ENCODE data around the gene ASB10.
A peak's percentile ranks its signal among the peaks of the same experiment; 100 is the strongest.

The ASB10 gene

DNA sequence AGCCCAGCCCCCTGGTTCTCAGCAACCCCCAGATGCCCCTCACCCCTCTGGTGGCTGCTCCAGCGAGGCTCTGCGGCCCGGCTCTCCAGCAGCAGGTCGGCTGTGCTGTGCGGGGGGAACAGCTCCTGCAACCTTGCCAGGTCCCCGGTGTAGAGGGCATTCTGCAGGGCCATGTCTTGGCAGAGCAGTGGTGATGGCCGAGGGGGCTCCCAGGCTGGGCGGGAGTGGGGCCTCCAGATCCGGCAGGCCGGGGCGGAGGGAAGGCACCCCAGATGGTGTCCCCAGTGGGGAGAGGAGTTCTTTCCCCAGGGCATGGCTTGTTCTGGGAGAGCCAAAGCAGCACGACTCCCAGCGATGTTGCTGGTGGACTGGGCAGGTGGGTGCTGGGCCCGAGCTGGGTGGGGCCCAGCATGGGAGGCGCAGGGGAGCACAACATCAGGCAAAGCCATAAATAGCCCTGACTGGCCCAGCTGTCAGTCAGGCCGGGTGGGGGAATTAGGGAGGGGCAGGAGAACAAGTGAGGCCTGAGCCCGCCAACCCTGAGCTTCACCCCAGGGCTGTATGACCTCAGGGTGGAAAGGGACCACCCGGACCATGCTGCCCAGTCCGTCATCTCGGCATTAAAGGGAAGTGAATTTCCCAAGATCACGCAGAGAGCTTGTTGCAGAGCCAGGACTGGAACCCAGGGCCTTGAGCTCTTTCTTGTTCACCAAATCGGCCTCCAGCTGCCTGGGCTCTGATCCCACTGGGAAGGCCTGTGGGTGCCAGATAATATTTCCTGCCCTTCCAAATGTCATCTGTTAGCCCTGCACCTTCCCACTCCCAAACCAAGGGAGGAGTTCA lies 580 bp upstream of the ASB10 start:
- no peak for DNase-seq (ENCODE audit: low read depth)

DNA sequence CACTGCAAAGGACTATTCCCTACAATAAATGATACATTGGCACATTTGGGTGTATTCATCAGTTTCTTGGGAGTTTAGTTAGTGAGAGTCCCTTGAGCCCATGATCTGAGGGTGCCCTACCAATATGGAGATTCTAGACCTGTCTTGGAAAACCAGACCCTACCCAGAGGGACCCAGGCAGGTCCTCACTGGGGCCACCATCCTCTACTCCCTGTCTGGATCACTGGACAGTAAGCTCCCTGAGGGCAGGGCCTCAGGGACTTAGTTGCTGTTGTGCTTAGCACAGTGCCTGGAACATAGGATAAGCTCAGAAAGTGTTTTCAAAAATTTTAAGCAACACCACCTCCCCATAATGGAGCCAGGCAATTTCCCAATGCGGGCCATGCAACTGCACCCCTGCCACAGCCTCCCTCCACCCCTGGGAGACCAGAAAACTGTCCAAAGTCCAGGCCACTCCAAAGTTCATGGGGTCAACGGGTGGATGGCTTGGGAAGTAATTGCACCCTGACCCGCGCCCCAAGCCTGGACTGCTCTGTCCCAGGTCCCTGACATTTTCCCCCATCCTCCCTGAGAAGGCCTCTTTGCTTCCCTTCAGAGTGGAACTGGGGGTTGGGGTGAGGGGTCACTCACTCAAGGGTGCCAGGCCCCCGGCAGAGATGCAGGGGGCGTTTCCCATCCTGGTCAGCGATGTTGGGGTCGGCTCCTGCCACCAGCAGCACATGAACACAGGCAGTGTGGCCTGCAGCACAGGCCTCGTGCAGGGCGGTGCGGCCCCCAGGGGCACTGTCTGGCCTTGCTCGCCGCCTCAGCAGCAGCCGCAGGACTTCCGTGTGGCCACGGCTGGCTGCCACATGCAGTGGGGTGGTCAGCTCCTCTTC lies 1.0 kb downstream of the ASB10 start:
- DNase-seq (ENCODE audit: low read depth) = no peak

- DNase-seq (ENCODE audit: low read depth) = no peak
Observed at GRCh38 chr7:151181011-151181431, 6.0 kb downstream of the ASB10 start.

- no peak for DNase-seq (ENCODE audit: low read depth)
Observed at GRCh38 chr7:151179946-151180345, 7.1 kb downstream of the ASB10 start.

GRCh38 chr7:151179287-151179860 lies 7.7 kb downstream of the ASB10 start:
- DNase-seq (ENCODE audit: low read depth) = no peak

DNA sequence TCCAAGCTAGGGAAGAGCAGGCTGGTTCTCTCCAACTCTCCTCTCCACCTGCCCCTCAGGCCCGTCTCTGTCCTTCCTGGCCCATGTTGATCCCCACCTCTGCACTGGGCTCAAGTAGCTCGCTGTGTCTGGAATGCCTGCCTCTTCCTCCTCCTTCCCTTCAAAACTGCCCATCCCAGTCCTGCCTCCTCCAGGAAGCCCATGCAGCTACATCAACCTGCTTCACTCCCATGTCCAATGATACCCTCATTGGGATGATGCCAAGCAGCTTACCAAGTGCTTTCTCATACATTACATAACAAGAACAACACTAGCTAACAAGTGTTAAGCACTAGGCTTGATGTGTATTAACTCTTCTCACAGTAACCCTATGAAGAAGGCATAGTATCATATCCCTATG lies 8.2 kb downstream of the ASB10 start:
- DNase-seq (ENCODE audit: low read depth) = no peak

GRCh38 chr7:151178236-151178635 lies 8.8 kb downstream of the ASB10 start:
- DNase-seq (ENCODE audit: low read depth) = no peak

DNA sequence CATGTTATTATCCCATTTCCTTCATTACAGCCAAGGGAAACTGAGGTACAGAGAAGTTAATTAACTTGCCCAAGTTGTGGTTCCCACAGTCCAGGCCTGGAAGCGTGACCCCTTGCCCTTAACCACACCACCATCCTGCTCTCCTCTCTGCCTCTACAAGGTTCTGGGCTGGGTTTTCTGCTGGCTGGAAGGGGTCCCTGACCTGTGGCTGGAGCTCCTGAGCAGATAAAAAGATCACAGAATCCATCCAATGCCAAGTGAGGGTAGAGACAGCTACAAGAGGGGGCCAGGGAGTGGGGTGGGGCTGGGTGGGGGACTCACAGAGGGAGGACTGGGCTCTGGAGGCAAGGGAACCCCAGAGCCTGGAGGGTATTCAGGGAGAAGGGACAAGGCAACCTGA lies 9.7 kb downstream of the ASB10 start:
- DNase-seq (ENCODE audit: low read depth) = no peak

DNA sequence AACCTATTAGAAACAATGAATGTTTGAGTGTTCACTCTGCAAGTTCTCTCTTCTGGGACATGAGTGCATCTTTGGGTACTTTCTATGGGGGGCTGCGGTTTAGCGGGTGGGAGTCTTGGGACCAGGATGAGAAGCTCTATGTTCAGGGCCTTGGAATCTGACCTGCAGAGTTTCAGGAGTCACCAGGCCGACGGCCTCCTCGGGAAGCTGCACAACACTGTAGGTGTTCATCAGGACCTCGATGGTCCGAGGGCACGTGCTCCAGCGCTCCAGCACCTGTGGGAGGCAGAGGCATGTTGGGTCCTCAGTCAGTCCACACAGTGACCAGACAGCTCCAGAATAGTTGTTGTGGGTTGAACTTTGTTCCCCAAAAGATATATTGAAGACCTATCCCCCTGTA lies 10.6 kb downstream of the ASB10 start:
- DNase-seq (ENCODE audit: low read depth) = no peak

DNA sequence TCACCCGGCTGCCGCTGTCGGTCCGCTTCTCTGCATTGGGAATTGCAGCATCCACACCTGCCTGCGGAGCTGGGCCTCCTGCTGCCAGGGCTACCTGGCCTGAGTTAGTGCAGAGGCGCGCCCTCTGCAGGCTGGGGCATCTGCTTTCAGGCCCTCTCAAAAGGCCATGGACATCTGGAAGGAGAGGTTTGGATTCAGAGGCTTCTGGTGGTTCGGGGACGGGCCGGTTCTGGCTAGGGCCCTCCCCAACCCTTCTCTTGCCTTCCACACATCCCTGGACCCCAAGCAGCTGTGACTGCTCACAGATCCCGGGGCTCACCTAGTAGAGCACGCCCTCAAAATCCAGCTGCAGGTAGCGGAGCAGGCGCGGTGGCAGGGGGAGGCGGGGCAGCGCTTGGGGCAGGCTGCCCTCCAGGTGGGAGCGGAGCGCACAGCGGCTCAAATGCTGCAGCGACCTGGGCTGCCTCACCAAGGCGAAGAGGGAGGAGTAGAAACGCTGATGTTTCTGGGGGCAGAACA lies 11.2 kb downstream of the ASB10 start:
- no peak for DNase-seq (ENCODE audit: low read depth)

- DNase-seq (ENCODE audit: low read depth) = no peak
Observed at GRCh38 chr7:151175047-151175792, 11.8 kb downstream of the ASB10 start.

- DNase-seq (ENCODE audit: low read depth) = no peak
Observed at GRCh38 chr7:151174246-151175046, 12.6 kb downstream of the ASB10 start.

DNA sequence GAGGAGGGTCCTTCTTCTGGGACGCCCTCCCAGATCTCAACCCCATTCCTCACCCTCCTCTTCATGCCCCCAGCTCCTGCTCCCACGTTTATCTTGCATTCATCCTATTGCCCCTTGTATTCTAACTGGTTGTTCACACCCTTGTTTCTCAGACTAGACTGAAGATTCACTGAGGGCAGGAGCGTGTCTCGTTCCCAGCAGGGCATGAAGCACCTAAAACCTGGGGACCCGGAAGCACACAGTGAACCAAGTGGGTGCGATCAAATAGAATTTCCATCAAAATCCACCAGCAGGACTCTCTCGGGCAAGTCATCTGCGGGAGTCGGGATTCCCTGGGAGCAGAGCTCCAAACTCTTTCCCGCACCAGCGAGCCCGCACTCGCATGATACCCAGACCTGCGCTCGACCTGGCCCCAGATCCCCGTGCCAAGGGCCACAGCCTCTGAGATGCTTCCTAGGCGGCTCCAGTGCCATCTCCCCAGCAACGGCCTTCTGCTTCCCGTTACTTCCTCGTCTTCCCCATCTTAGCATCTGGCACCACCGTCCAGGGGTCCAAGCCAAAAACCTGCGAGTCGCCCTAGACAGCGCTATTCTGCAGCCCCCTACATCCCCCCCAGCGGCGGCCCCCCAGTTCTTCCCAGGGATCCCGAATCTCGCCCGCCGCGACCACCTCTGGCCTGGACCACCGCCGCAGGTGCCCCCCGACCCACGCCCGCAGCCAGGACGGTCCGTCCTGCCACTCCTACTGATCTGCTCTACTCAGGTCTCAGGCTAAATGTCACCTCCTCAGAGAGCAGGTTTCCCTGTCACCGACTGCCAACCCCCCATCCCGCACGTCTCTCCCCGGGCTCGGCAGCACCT lies 13.4 kb downstream of the ASB10 start:
- no peak for DNase-seq (ENCODE audit: low read depth)

GRCh38 chr7:151172273-151173141 lies 14.5 kb downstream of the ASB10 start:
- peak; percentile 26 for DNase-seq (ENCODE audit: low read depth)

- DNase-seq (ENCODE audit: low read depth) = no peak
Observed at GRCh38 chr7:151168787-151169162, 18.3 kb downstream of the ASB10 start.

- no peak for DNase-seq (ENCODE audit: low read depth)
Observed at GRCh38 chr7:151168003-151168786, 18.9 kb downstream of the ASB10 start.

DNA sequence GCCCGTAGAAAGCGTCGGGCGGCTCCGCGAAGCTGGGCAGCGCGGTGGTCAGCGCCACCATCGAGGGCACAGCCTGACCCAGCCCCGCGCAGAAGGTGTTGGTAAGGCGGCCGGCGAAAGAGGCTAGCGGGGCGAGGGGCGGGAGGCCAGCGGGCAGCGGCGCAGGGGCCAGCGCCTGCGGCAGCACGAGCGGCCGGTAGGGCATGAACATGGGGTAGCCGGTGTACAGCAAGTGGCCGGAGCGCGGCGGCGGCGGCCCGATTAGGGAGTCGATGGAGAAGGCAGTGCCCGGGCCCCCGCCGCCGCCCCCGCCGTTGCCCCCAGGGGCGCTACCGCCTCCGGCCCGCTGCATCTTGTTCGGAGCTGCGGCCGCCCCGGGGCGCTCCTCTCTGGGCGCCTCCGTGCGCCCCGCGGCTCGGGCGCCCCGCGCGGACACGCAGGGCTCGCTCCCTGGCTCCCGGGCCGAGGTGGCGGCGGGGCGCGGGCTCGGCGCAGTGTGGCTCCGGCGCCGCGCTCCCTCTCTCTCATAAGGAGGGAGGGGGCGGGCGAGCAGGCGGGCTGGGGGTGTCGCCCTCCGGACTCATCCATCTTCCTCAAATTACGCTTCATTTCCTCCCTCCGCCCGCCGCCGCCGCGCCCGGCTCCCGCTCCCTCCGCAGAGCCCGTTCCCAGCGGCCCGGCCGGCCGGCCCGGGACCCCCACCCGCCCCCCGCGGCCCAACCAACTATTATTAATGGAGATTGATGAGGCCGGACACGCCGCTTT lies 19.7 kb downstream of the ASB10 start, which contains the start of gene GBX1:
Gene GBX1, minus strand, starts transcription at position 498 of the 765 bp plus-strand sequence. Its CDS starts 146 bp downstream, at position 352.
- DNase-seq (ENCODE audit: low read depth) = no peak

Measured in GM04504 (cell line).